GM18498 (cell line): ENCODE measurements around the gene ABR.

ENCODE experiments used
- ATAC-seq: cut with Tn5 transposase; IDR thresholded peaks from one replicate; pipeline ENCODE4 v1.9.1; 2021; ENCODE audit warnings: mild to moderate bottlenecking, moderate library complexity; ENCODE audit not compliant: unreplicated experiment

The ABR gene

DNA sequence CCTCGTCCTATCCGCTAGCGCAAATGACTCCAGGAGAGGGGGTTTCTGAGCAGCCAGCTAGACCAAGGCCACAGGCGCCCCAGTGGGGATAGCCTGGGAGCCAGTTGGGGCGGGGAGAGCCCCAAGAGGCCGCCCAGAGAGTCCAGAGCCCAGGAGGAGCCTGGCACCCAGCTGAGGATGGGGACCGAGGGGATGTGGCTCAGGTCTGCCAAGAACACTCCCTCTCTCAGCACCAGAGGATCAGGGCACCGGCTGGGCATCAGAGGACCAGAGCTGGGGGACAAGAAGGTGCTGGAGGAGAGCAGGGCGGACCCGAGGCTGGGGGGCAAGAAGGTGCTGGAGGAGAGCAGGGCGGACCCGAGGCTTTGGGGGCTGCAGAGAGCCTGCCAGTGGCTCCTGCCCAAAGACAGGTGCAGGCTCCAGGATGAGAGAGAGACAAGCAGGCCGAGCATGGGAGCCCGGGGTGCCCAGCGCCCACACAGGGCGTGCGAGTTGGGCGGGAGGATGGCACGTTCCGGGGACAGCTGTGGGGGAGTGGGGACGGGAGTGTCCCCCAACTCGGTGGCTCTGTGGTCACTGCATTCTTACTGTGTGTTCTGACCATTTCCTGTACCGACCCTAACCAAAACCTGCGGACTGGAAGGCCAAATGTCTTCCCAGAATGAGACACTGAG, 143.5 kb downstream of the ABR start:
- no peak for ATAC-seq

DNA sequence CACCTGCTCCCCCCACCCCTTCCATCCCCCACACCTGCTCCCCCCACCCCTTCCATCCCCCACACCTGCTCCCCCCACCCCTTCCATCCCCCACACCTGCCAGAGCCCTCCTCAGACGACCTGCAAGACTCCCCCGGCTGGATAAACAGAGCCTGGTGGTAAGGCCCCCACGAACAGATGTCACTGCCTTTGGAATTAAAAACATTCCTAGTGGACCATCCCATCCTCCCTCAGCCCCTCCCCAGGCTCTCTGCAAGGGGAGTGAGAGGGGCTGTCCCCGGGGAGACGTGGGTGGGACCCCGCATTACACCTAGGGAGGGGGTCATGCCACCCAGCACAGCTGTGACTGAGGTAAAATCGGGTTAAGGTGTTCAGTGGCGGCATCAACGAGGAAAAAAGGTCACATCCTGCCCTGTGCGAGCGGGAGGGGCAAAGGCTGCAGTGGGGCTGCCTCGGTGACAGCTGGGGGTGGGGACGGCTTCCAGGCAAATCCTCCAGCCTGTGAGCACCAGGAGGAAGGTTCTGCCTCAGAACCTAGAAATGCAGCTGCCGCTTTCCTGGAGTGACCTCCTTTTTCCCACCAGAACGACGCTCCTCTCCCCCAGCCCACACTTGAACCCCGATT, 144.1 kb downstream of the ABR start:
- no peak for ATAC-seq

DNA sequence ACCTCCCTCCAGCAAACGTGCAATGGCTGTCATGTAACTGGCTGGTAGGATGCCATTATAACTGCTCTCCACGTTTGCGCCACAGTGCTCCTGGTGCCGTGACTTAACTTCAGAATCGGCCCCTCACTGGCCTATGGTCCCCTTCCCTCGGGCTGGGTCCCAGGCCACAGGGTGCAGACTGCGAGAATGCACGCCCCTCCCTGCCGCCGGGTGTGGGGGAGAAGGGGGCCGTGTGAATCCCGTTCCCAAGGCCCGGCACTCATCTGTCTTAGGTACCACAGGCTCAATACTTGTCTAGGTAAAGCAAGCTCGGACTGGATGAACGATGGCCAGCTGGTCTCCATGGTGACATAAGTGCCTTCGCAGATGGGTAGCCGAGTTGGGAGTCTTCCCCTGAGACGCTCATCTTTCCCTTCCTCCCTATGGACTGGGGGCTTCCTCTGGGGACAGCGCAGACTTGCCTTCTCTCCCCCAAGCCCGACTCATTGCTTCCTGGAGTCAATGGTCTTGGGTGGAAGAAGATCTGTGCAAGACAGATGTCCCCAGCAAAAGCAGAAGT, 145.1 kb downstream of the ABR start:
- no peak for ATAC-seq

DNA sequence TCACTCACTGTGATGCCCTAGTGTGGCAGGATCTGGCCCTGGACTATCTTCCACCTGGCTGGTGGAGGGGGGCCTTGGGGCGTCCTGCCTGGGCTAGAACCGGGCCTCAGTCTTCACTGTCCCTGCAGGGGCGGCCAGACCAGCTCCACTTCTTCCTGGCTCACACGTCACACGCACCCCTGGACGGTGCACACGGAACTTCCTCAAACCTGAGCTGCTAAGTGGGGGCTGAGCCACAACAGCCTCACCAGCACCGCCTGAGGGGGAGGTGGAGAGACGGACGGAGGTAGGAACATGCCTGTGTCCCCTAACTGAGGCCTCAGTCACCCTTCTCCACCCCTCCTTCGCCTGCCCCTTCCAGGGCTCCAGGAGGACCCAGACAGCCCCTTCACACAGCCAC, 146.3 kb downstream of the ABR start:
- no peak for ATAC-seq

- no peak for ATAC-seq
Measured at GRCh38 chr17:1032391-1032790, 147.4 kb downstream of the ABR start.

- ATAC-seq, result no peak
Measured at GRCh38 chr17:1031711-1032110, 148.1 kb downstream of the ABR start.

DNA sequence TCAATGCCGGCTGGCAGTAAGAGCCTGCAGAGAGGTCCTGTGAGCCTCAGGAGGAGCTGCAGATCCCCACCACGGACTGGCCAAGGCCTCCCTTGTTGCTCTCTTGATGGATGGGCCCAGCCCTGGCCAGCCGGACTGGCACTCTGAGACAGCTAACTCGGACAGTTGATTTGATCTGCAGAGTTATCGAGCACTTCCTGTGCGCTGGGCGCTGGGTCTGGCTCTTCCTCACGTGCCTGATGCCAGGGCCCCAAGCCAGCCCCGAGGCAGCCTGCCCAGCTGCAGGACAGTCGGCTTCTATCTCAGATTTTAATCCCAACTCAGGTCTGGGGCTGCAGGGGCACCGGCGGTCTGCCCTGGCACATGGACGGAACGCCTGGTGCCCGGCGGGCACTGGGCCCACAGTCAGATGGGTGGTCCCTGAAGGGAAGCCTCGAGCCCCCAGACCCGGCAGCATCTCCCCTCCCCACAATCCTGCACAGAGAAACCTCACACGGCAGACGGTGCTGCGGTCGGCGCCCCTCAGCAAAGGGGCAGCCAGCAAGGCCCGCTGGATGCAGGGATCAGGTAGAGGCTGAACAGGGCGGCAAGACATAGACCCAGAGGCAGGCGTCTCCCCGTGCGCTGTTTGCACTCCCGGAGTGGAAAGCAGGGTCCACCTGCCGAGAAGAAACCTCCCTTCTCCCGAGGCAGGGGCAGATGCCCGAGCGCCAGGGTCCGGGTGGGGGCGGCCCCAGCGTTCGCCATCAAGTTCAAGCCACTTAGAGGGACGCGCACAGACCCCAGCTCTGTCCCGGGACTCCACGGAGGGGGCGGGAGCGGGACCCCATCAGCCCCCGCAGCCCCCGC, 148.9 kb downstream of the ABR start:
- ATAC-seq, result no peak

- no peak for ATAC-seq
Measured at GRCh38 chr17:1029922-1030644, 149.7 kb downstream of the ABR start.

GRCh38 chr17:1029196-1029921, 150.4 kb downstream of the ABR start:
- no peak for ATAC-seq

GRCh38 chr17:1027044-1027443, 152.7 kb downstream of the ABR start:
- no peak for ATAC-seq

DNA sequence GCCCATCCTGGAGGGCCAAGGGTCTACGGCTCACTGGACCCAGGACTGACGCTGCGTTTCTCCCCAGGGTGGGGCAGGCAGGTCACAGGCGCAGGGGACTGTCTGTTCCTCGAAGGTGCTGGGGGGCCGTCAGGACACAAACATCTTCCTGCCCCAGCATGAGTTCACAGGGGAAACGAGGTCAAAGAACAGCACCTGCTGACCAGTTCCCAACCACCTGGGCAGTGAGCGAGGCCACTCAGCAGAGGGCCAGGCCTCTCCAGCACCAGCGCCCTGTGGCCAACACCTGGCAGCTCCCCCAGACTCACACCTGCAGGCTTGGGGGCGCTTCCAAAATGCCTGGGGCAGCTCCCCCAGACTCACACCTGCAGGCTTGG, 153.2 kb downstream of the ABR start:
- ATAC-seq, result no peak

GRCh38 chr17:1025733-1026598, 153.8 kb downstream of the ABR start:
- ATAC-seq, result no peak

GRCh38 chr17:1024076-1024475, 155.7 kb downstream of the ABR start:
- ATAC-seq, result no peak

DNA sequence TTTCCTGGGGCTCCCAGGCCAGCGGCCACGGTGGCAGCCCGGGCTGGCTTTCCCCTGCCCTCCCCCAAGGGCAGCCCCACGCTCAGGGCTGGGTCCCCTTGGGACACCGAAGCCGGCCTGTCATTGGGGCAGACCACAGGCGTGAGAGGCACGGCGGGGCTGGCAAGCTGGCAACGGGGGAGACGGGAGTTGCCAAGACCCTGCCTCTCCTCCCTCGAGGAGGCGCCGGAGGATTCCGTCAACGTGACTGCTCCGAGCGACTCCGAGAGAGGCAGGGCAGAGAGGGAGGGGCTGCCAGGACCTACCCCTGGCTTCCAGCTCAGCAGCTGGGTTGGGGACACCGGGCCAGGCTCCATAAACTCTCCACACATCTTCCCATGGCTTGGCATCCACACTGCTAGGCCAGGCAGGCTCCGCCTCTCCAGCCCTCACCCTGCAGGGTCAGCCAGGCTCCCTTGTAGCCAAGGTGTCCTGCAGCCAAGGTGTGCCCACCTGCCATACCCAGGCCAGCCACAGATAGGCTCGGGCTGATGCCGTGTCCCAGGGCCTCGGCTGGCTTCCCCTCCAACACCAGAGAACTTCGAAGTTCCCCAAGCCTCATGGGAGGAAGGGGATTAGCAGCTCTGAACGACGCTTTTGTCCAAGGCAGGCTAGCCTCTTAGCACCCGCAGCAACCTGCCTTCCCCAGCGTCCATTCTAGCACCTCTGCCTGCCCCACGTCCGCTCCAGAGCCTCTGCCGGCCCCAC, 157.3 kb downstream of the ABR start:
- no peak for ATAC-seq

DNA sequence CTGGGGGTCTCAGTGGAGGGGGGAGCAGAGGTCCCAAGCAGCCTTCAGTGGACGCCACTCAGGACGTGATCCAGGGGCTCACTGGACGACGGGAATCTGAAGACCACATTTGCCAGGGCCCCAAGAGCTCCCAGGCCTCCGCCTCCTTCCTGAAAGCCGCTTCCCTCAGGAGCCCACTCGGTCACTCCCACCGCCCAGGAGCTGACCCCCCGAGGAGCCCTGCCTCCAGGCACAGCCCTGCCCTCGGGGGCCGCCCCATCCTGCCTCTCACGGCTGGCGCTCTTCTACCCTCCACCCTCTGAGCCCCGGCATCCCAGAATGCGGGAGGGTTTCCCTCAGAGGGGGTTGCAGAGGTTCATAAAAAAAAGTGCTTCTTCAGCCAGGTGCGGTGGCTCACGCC, 158.6 kb downstream of the ABR start:
- no peak for ATAC-seq

DNA sequence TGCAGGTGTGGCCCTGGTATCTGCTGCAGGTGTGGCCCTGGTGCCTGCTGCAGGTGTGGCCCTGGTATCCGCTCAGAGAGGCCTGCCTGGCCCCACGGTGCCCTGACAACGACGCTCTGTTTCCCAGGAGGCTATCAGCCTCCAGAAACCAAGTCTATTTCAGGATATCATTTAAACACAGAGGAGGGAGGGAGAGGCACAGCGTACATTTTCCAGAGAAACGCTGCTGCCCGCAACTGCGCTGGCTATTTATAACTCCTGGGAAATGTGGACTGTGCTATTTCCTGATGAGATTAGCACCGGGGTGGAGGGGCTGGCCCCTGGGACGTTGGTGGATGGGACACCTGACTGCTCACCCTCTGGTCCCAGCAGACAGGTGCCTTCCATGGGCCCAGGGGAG, 160.3 kb downstream of the ABR start:
- ATAC-seq, result no peak

DNA sequence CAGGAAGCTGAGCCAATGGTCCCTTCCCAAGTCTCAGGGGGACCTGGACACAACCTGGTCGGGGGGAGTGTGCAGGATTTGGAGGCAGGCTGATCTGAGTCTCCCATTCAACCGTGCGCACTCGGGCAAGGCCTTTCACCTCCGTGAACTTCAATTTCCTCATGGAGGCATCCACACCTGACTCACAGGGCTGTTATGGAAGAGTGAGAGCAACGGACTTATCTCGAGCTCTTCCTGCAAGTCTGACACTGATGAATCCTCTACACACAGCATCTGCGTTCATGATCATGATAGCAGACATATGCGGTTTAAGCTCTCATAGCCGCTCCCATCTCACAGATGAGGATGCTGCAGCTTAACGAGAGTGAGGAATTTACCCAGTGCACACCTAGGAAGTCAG, 161.2 kb downstream of the ABR start:
- ATAC-seq, result no peak

DNA sequence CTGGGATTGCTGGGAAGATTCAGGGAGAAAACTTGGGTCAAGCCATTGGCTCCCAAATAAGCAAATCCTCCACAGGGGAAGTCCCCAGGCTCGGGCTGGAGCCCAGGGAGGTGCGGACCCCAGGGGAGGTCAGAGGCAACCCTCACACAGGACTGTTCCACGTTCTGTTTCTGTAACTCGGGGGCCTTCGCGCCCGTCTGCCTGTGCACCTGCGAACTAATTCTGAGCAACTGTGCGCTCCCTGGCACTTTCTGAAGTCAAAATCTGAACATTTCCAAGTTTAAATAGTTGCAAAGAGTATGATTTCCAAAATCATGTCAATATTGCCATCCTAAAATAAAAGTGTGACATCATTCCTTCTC, 166.1 kb downstream of the ABR start:
- ATAC-seq, result no peak
